ENCODE results near the gene CISH.

Gene CISH, protein sequence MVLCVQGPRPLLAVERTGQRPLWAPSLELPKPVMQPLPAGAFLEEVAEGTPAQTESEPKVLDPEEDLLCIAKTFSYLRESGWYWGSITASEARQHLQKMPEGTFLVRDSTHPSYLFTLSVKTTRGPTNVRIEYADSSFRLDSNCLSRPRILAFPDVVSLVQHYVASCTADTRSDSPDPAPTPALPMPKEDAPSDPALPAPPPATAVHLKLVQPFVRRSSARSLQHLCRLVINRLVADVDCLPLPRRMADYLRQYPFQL

DNA sequence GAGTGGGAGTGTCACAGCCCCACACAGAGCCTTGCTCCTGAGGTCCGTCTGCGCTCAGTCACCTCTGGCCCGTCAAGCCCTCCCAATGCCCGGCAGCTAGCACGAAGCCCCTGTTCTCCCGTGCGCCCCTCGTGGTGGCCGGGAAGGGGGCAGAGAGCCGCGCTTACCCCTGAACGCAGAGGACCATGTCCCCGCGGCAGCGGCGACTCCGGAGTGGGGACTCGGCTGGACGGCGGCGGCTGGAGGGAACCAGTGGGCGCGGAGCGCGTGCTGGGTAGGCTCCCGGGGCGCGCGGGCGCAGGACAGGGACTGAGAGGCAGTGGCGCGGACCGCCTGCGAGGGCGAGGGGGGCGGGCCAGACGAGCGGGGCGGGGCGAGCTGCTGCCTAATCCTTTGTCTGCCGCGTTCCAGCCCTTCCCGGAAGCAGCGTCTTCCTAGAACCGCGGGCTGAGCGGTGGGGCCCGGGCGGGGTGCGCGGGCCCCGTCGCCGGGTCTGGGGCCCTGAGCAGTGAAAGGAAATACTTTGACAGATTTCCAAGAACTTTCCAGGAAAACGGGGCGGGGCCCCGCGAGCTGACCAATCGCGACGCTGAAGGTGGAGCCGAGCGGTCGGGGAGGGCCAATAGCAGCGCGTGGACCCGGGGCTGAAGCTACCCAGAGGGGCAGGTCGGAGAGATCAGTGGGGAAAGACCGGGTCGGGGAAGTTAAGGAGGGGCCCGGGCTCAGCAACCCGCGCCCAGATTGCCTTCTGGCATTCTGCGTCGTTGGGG is at the start of gene CISH:
TSS of gene CISH (minus strand) at position 311 of the 770 bp plus-strand sequence. CDS start at position 187, 124 bp downstream.
- DNase-seq (ENCODE audit: low read depth) = no peak

GRCh38 chr3:50660386-50660785 is 48.8 kb upstream of the CISH start:
- no peak for DNase-seq (ENCODE audit: low read depth)

DNA sequence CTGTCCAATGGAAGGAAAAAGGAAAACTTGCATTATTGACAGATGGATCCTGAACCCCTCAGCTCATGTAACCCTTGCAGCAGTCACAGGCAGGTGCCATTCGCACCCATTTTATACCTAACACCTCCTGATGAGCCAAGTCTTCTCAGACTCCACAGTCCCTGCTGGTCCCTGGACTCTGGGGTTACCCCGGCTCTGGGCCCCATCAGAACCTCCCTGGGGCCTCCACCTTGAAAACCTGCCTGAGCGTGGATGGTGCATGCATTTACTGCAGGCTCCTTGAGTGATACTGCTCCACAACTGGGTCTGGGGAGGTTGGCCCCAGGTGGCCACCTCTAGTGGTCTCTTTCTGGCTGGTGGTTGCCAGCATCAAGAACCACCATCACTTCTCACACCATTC is 47.3 kb upstream of the CISH start:
- no peak for DNase-seq (ENCODE audit: low read depth)

- no peak for DNase-seq (ENCODE audit: low read depth)
Observed at GRCh38 chr3:50658416-50658815, 46.8 kb upstream of the CISH start.

DNA sequence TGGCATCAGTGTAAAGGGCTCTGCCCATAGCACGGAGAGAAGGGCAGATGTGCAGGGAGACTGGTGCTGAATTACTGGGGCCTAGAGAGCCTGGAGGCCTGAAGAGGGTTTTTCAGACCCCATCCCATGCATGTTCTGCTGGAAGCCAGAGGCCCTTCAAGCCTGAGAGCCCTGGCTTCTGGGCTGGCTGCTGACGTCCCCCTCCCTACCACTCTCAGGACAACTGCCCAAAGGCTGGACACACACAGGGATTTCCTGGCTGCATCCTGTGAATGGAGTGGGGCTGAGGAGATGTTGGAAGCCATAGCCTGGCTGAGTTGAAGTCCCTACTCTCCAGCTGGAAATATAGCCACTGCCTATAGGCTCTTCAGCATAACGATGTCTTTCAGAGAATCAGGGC is 46.2 kb upstream of the CISH start:
- no peak for DNase-seq (ENCODE audit: low read depth)

DNA sequence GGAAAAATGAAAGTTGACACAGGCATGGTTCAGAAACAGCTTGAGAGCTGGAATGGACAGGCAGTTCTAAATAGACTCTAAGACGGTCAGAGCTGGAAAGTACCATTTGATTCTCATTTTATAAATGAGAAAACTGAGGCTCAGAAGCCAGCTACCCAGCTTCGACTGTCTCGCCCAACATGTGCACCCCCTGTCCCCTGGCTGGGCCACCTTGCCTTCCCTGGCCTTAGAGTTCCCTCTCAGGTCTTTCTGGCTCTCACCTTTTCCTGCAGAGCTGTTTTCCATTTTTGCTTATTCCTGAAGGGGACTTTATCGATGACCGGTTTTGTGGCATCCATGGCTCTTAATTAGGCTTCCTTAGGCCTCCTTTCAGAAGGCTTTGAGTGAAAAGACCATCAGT is 45.8 kb upstream of the CISH start:
- DNase-seq (ENCODE audit: low read depth) = no peak

- no peak for DNase-seq (ENCODE audit: low read depth)
Observed at GRCh38 chr3:50656417-50657195, 45.0 kb upstream of the CISH start.

DNA sequence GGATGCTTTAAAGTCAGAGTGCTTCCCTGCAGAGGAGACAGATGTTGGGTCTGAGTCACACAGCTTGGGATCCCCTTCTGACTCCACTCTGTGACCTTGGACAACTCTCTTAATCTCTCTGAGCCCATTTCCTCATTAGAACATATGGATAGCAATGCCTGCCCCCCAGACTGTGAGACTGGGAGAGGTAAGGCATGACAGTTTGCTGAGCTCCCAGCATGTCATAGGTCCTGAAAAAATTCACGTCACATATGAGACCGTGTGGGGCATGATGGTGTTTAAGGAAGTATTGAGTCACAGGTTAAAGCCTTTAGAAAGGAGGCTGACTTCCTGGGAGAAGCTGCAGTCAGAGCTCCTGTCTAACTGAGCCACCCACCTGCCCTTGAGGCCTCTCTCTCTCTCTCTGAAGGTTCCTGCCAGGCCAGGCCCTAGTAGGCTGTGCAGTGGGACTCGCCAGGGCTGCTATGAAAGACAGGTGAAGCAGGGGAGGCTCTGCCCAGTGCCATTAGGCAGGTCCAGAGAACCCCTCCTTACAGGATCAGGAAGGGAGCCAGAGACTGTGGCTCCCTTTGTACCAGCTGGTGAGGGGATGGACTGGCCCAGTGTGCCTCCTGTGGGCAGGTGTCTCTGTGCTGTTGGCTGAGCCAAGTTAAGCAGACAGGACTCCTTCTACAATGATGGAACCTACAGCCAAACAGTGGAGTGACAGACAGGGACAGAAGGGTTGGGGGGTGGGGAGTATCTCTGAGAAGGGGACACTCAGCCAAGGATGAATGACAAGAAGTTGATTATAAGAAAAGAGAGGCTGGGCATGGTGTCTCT is 43.6 kb upstream of the CISH start:
- DNase-seq (ENCODE audit: low read depth) = no peak

- DNase-seq (ENCODE audit: low read depth) = no peak
Observed at GRCh38 chr3:50653937-50654595, 42.5 kb upstream of the CISH start.

DNA sequence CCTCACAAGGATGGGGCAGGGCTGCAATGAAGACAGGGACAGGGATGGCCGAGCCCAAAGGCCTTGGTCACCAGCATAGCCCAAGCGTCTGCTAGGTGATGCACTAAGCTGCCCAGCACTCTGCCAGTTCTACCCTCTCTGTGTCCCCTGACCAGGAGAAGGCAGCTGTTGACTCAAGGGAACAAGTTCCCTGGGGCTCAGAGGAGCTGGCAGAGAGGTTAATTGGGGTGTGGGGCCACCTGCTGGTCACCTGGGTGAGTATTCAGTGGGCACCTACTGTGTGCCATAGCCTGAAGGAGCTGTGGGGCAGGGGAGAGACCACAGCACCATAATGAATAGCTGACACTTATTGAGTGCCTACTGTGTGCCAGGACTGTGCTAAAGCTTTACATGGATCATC is 41.1 kb upstream of the CISH start:
- DNase-seq (ENCODE audit: low read depth) = no peak

- DNase-seq (ENCODE audit: low read depth) = no peak
Observed at GRCh38 chr3:50651920-50652529, 40.5 kb upstream of the CISH start.

GRCh38 chr3:50651445-50651844 is 39.9 kb upstream of the CISH start:
- DNase-seq (ENCODE audit: low read depth) = no peak

DNA sequence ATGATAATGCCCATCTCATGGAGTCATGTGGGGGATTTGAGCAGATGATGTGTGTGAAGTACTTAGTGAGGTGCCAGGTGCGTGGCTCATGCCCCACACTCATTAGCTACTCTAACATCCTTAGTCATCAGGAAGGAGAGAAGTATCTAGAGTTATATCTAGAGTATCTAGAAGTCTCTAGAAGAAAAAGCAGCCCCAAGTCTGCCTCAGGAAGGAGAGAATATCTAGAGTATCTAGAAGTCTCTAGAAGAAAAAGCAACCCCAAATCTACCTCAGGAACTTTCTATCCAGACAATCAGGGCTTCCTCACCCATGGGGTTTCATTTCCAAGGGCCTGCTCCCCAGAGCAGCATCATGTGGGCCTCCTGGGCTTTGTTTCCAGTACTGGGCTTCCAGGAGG is 38.4 kb upstream of the CISH start:
- no peak for DNase-seq (ENCODE audit: low read depth)

GRCh38 chr3:50649451-50649931 is 37.9 kb upstream of the CISH start:
- no peak for DNase-seq (ENCODE audit: low read depth)

DNA sequence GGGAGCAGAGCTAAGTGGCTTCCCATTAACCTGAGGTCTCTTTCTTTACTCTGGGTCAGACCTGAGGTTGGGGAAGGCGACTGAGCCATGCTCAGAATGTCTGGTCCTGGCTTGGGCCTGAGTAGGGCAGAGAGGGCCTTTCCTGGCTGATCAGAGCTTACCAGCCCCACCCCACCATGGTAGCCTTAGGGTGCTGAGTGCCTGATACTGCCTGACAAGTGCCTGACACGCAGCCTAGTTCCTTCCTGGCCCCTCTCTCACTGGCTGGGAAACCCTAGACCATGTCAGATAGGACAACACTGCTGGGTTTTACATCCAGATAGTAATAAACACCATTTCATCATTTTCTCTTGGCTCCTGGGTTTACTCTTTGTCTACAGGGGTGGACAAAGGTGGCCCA is 37.4 kb upstream of the CISH start:
- DNase-seq (ENCODE audit: low read depth) = no peak

DNA sequence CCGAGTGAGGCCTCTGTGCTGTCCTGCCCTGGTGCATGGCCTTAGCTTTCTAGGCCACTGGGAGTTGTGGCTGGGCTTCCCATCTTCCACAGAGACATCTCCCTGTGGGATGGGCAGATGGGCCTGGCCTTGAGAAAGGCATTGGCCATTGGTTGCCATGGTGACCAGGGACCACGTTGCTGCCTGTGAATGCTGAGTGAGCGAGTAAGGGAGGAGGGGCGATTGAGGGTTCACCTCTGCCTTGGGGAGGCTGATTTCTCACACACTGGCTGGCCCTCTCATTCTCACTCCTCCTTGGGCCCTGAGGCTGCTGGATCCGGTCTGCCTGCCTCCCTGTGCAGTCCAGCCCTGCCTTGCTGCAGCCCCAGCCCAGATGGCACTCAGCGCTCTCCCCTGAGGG is 36.7 kb upstream of the CISH start:
- DNase-seq (ENCODE audit: low read depth) = no peak

- no peak for DNase-seq (ENCODE audit: low read depth)
Observed at GRCh38 chr3:50645378-50645777, 33.8 kb upstream of the CISH start.

GRCh38 chr3:50644561-50644960 is 33.0 kb upstream of the CISH start:
- no peak for DNase-seq (ENCODE audit: low read depth)

DNA sequence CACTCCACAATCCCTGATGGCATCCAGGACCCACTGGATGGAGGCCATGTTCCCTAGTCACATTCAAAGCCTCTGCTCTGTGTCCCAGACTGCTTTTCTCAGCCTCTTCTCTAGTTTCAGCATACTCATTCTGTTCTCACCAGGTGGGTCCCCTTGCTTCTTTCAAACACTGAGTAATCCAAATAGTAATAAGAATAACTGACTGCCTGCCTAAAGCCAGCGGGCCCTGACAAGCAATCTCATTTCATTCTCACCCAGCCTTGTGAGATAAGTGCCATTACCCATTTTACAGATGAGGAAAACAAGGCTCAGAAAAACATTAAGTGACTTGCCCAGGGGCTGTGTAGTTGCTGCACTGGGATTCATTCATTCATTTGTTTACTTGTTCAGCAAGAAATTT is 30.8 kb upstream of the CISH start:
- DNase-seq (ENCODE audit: low read depth) = no peak

- DNase-seq (ENCODE audit: low read depth) = no peak
Observed at GRCh38 chr3:50639055-50639494, 27.5 kb upstream of the CISH start.

- no peak for DNase-seq (ENCODE audit: low read depth)
Observed at GRCh38 chr3:50637945-50638344, 26.4 kb upstream of the CISH start.

Measured in non-pigmented ciliary epithelial cell (primary cell).